SHP77 treated with DMSO at 0.1 percent for 48 hours (cell line): ENCODE measurements around the gene PRRC2B.

Source experiments
- DNase-seq: peaks from one replicate; lab custom pipeline; 2025; lab: John Stamatoyannopoulos, UW

The PRRC2B gene

DNA sequence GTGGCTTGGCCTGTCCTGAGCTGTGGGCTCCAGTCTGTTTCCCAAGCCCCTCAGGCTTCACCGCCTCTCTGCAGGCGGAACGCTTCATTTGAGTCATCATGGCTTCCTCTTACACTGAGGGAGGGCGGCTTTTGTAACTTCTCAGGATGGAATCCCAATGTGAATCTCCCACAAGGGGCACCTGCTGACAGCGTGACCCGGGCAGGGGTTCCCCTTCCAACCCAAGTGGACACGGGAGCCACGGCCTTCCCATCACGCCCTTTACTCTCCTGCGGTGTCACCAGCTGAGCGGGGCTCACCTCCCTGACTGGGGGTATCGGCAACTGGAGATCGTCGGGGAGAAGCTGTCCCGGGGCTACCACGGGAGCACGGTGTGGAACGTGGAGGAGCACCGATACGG lies 124.7 kb downstream of the PRRC2B start:
- DNase-seq = no peak

DNA sequence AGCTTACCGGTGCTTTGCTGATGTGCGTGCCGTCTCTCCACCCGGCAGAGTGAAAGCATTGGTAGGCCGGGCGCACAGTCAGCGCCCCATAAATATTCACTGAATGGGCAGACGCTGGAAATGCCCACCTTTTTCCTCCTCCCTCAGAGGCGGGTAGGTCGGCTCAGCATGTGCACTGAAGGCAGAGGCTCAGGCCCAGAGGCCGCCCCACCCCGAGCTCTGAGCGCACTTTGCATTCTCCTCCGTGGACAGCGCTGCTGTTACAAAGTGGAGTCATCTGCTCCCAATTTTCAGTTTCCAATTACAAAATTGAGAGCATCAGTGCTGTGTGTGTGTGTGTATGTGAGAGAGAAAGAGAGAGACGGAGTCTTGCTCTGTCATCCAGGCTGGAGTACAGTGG lies 126.6 kb downstream of the PRRC2B start:
- no peak for DNase-seq

DNA sequence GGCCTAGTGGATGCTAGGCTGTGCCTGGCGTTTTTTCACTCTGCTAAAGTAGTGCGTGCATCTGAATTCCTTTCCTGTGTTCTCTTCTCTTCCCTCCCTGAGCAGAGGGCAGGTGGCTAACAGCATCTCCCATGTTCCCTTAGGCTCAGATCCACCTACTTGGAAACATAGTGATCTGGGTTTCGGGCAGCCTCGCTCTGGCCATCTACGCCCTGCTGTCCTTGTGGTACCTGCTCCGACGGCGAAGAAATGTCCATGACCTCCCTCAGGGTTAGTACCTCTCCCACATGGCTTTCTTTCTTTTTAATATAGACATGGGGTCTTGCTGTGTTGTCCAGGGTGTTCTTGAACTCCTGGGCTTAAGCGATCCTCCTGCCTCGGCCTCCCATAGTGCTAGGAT lies 127.3 kb downstream of the PRRC2B start:
- no peak for DNase-seq

DNA sequence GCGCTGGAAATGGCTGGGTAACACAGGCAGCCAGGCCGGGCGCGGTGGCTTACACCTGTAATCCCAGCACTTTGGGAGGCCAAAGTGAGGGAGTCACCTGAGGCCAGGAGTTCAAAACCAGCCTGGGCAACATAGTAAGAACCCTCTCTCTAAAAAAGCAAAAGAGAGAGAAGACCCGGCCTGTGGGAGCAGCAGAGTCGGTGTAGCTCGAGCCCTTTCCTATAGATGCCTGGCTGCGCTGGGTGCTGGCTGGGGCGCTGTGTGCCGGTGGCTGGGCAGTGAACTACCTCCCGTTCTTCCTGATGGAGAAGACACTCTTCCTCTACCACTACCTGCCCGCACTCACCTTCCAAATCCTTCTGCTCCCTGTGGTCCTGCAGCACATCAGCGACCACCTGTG lies 127.9 kb downstream of the PRRC2B start:
- no peak for DNase-seq

DNA sequence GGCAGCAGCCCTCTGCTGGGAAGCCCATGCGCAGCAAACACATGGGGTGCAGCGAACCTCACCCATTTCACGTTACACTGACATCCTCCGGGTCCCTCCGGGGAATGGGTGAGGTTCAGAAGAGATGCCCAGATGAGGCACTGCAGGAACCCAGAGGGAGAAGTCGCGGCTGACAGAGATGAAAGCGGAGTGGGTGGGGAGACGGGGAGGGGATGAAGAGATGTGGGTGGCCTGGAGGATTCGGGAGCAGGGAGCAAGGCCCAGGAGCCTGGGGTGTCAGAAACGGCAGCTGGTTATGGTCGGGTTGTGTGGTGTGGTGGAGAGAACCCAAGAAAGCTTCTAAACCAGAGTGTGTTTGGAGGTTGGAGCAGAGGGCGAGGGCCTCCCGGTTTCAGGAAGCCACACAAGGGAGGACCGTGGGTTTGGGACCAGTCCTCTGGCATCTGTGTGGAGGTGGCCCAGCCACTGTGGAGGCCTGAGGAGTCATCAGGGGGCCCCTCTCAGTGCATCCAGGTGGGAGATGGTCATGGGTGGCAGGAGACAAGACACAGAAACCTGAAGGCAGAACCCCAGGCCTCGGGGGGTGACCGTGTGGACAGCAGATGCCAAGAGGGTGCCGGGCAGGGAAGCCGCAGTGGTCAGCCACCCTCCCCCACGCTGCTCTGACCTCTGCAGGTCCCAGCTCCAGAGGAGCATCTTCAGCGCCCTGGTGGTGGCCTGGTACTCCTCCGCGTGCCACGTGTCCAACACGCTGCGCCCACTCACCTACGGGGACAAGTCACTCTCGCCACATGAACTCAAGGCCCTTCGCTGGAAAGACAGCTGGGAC lies 128.6 kb downstream of the PRRC2B start:
- DNase-seq = no peak

DNA sequence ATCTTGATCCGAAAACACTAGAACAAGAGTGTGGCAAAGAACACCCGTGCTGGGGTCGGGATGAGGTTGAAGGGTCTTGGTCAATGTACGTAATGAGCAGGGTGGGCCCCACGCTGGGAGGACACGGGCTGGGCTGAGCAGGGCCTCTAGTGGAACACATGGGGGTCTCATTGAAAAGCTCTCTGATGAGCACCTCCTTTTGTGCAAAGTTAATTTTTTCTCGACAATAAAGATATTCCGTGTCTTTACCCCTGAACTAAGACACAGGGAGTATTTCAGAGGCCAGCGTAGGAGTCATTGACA lies 129.2 kb downstream of the PRRC2B start:
- no peak for DNase-seq

DNA sequence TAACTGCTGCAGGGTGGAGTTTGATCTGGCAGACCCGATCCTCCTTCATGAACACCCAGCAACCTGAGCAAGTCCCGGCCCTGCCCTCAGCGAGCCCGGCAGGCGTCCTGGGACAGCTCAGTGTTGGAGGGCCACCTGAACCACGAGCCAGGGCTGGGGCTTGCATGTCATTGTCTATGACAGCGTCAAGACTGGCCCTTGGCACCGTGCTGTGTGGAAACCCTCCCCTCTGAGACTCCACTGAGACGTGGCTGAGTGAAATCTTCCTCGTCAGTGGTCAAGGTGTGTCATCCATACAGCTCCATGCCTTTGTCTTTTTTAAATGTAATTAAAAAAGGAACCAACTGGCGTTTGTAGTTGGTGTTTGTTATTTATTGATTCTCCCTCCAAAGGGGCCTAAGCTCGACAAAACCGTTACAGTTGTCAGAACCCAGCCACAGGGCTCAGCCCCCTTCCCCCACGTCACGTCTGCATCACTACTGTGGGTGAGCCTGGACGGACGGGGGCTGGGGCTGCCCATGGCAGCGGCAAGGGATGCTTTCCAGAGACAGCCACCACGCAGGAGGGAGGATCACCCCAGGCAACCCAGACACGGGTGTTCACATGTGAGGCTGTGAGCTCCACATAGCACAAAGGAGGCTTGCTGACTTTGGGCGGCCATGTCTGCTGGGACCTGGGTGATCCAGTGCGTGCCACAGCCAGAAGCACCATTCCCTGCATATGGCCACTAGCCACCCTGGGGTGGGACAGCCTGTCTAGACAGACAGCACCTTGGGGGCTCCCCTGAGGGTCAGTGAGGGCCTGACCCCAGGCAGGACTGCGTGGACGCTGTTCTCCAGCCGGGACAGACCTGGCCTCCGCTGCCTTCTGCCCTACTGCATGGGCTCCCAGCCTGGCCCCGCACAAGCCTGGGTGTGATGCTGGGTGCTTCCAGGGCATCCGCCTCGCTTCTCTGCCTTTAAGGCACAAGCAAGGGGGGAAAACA lies 129.9 kb downstream of the PRRC2B start:
- DNase-seq = no peak

DNA sequence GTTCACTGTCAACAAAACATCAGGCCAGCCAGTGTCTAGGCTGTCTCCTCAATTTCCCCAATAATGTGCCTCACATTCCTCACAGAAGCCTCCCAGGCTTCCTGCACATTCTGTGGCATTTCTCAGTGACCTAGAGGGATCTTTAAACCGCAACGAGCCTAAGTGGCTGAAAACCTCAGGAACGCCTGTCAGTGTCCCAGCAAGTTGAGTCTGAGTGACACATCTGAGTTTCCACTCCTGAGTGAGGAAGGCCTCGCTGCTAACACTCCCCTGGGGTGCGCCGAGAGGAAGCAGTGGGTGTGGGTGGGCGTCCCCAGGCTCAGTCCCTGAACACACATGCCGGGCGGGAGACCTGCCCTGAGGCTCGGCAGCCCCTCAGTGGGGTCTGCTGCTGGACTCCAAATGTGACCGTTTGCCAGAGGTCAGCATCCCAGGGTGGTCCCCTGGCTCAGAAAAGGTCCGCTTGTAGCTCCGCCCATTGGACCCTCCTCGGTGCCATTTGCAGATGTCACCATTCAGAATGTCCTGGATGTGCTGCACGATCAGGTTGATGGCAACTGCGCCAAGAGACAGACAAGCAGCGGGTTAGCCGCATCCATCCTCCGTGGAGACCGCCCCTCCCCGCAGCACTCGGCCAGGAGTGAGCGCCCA lies 130.9 kb downstream of the PRRC2B start:
- DNase-seq = no peak

DNA sequence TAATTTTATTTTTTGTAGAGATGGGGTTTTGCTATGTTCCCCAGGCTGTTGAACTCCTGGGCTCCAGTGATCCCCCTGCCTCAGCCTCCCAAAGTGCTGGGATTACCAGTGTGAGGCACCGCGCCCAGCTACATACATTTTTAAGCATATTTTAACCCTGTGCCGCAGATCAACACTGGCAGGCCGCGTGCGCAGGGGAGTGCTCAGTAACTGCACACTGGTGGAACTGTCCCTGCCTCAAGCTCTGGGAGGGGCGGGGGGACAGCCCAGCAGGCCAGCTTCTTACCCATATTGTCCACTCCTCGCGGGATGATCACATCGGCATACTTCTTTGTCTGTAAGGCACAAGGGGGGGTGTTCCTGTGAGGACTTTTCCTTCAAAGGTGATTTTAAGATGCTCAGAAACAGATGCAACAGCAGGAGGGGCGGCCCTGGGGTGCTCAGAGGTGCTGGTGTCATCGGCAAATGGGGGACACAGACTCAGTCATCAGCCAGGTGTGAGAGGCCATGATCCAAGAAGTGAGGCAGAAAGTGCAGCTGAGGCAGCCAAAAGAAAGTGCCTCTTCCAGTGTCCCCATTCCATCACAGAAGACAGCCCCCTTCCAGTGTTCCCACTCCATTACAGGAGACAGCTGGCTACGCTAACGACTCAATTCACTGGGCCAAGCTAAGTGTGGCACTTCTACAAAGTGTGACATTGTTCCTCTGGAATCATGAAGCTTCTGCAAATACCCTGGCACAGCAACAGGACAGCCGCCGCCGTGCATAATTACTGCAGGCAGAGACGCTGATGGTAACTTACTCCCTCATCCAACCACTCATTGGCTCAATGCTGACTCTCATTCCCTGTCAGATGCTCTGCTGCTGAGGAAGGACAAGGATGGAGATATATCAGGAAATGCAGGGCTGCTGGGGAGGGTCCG lies 132.0 kb downstream of the PRRC2B start:
- DNase-seq = no peak

DNA sequence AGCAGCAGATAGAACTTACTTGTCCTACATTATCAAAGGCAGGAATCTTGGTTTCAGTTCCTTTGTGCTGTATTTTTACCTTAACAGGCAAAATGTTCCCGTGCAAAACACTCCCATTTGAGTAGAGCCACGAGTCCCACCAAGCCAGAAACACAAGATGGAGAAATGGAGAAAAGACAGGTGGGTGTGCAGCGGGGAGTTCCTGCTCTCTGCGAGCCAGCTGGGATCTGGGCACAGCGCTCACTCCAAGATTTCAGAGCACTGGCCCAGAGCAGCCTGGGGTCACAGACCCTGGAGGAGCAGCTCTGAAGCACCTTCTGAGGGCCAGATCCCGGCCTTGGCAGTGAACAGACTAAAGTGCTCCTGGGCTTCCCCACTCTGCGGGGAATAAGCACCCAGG lies 134.3 kb downstream of the PRRC2B start:
- no peak for DNase-seq

DNA sequence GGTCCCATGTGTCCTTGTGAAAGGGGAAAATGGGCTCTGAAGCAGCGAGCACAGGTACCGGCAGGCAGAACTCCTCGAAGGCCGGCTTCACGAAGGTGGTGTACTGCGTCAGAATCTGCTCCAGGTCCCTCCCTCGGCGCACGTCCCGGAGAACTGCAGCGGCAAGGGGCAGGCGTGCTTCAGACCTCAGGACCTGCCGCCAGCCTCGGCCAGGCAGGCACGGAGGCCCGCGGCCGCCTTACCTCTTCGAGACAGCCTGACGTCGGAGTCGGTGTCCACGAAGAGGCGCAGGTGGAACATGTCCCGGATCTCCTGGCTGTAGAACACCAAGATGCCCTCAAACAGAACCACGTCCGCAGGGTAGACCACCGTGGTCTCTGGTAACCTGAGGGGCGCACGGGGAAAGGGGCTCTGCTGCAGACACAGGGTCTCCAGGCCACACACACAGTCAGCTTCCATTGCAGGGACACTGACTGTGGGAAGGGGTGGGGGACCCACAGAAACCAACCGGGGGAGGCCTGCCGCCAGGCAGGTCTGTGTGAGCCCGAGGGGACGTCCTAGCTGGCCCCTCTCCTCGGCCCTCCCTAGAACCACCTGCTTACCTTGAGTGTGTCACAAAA lies 135.1 kb downstream of the PRRC2B start:
- DNase-seq = no peak

DNA sequence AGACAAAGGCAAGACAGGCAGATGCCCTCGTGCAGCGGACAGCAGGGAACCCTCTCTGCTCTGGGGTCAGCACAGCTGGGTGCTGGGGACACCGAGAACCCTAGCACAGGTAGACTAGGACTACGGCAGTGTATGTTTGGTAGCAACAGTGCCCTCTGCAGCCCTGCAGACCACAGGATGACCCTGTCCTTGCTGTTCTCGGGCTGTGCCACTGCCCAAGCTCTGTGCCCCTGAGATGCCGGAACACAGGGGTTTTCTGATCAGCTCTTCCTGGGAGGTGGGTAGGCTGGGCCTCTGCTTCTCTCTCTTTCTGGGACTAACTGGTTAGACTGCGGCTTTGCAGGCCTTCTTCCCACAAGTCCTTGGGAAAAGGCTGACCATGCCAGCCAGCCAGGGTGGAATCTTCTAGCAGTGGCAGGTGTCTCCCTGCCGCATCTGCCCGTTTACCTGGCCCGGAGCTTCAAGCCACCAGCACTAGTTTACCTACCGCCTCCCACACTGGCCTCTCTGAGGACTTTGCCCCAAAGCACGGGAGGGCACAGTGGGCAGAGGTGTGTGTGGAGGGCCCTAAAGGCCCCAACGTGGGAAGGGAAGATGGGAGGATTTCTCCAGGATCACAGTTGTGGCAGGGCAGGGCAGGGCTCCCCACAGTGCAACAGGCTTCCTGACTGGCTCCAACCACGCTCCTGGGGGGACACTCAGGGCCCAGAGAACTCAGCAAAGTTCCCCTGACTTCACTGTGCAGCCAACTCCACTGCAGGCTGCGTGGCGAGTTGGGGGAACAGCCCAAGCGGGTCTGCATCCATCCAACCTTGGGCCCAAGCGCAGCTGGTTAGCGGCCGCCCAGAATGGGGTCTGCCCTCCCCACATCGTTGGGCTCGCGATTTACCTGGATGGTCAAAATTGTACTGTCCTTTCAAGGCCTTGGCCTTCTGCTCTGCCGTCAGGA lies 136.0 kb downstream of the PRRC2B start:
- DNase-seq = no peak

DNA sequence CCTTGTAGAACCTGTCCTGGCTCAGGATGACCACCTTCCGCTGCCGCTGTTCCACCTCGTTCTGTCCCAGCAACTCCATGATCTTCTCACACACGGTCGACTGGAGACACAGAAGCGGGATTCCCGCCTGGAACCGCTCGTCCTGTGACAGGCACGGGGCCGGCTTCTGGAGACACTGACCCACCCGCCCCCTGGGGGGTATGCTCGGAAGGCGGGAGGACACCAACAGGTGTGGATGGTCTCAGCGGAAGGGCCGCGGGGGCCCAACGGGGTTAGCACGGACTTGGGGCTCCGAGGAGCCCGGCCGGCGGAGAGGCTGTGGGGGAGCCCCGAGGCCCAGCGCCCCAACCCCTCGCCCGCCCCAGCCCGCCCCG lies 136.6 kb downstream of the PRRC2B start:
- DNase-seq = no peak

DNA sequence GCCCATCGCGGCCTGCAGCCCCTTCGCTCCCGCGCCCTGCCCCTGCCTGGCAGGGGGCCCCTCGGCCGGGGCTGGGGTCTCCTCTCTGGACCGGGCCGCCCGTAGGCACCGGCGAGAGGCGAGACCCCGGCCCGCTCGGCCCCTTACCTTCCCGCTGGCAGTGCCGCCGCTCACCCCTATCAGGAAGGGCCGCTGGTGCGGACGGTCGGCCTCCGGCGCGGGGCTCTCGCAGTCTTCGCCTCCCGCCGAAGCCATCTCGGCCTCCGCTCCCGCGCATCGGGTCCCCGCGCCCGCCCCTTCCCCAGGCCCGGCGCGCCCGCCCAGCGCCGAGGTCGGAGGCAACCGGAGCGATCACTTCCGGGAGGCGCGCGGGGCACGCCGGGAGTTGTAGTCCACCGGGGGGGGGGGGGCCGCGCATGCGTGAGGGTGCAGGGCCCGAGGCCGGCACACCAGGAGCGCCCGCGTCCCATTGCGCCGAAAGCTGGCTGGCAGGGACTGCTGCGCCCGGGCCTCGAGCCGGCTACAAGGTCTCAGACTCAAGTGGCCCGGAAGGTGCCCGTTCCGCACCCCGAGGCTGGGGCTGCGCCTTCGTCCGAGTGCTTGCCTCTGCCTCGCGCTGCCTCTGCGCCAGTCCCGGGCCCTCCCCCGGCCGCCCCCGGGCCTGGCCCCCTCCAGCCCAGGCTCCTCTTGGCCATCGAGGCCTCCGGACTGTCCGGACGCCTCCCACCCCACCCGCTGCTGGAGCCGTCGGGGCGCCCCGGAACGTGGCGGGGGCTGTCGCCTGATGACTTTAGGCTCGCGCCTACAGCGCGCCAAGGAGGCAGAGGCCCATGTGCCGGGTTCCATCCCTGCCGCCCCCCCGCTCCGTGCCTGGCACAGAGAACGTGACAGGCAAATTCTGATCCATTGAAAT lies 137.3 kb downstream of the PRRC2B start, which contains the start of gene UCK1:
Gene UCK1 (minus strand): TSS at position 344 of the 913 bp plus-strand sequence. CDS start 89 bp downstream, at position 255.
- no peak for DNase-seq

DNA sequence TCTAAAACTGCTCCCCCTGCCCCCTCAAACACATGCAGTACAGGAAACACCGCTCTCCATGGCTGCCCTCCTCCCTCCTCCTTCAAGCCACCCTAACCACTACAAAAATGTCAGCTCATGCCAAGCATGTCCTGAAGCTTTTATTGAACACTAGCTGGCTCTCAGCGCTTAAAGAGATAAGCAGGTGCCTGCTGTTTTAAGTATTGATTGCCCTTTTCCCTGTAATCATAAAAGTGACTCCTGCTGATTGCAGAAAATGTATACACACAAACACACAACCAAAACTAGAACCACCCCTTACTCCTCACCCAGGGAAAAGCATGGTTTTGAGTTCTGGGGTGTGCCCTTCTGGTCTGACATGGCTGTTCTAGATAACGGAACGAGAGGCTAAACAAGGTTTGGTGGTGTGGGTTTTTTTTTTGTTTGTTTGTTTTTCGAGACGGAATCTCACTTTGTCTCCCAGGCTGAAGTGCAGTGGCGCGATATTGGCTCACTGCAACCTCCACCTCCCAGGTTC lies 140.9 kb downstream of the PRRC2B start:
- DNase-seq = no peak

DNA sequence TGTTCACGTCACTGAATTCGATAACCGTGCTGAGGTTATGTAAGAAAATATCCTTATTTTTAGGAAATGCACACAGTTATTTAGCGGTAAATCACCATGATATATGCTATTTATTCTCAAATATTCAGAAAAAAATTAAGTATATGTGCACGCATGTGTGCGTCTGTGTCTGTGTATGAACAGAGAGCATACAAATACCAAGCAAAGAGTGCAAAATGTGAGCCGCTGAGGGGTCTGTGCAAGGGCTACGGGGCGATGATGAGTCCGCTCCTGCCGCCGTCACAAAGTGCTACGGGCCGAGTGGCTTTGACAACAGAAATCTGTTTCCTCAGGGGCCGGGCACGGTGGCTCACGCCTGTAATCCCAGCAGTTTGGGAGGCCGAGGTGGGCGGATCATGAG lies 144.1 kb downstream of the PRRC2B start:
- DNase-seq = no peak

DNA sequence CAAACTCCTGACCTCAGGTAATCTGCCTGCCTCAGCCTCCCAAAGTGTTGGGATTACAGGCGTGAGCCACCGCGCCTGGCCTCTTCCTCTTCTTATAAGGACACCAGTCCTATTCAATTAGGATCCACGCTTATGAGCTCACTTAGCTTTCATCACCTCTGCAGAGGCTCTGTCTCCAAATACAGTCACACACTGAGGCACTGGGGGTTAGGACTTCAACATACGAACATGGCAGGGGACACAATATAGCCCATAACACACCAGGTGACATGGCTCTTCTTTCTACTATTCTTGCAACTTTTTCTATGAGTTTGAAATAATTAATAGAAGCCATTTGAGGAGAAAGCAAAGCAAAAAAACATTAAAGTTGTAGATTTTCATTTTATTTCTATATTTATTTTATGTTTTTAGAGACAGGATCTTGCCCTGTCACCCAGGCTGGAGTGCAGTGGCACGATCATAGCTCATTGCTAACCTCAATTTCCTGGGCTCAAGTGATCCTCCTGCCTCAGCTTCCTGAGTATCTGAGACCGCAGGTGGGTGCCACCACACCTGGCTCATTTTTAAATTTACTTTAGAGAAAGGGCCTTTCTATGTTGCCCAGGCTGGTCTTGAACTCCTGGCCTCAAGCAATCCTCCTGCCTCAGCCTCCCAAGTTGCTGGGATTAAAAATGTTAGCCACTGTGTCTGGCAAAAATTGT lies 145.5 kb downstream of the PRRC2B start:
- DNase-seq = no peak

DNA sequence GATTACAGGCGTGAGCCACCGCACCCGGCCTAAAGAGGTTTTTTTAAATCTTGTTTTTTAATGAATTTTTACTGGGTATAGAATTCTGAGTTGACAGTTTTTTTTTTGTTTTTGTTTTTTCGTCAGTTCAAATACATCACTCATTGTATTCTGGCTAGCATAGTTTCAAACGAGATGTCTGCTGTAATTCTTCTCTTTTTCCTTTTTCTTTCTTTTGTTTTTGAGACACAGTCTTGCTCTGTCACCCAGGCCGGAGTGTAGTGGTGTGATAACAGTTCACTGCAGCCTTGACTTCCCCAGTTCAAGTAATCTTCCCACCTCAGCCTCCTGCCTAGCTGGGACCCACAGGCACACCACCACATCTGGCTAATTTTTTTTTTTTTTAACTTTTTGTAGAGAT lies 149.3 kb downstream of the PRRC2B start:
- no peak for DNase-seq
